Smooth muscle cell (in vitro differentiated cells): ENCODE results near the gene PRPF19. TPM values are rescaled to one million over a fixed set of nuclear protein-coding genes. Genes with fewer than 3 reads are reported as not detected.

Experiments used
- DNase-seq: peaks from one replicate; lab custom pipeline; 2025; ENCODE audit not compliant: unreplicated experiment; lab: John Stamatoyannopoulos, UW
- H2AFZ ChIP-seq: fragments of 200-600 bp; sonication (generic); 2 replicates; pipeline ENCODE4 v1.6.0; 2016; ENCODE audit warnings: antibody characterized with exemption, low read depth, mild to moderate bottlenecking
- H3F3A ChIP-seq: fragments of 200-600 bp; sonication (generic); 2 replicates; pipeline ENCODE4 v1.6.0; 2017; ENCODE audit warnings: antibody characterized with exemption, low read depth
- H3K27ac ChIP-seq: fragments of 200-600 bp; sonication (generic); 2 replicates; pipeline ENCODE4 v1.5.1; 2016; ENCODE audit warnings: low read depth, mild to moderate bottlenecking
- H3K27me3 ChIP-seq: fragments of 200-600 bp; sonication (generic); 2 replicates; pipeline ENCODE4 v1.6.1; 2016; ENCODE audit warnings: low read depth, mild to moderate bottlenecking
- H3K36me3 ChIP-seq: fragments of 200-600 bp; sonication (generic); 2 replicates; pipeline ENCODE4 v1.5.1; 2016; ENCODE audit warnings: low read depth
- H3K4me1 ChIP-seq: fragments of 200-600 bp; sonication (generic); 2 replicates; pipeline ENCODE4 v1.5.1; 2016; ENCODE audit warnings: low read depth
- H3K4me2 ChIP-seq: fragments of 200-600 bp; sonication (generic); 2 replicates; pipeline ENCODE4 v1.6.0; 2016; ENCODE audit warnings: mild to moderate bottlenecking
- H3K4me3 ChIP-seq: fragments of 200-600 bp; sonication (generic); 2 replicates; pipeline ENCODE4 v1.5.1; 2016; ENCODE audit warnings: mild to moderate bottlenecking
- H3K79me2 ChIP-seq: fragments of 200-600 bp; sonication (generic); 2 replicates; pipeline ENCODE4 v1.6.0; 2016; ENCODE audit warnings: low read depth, mild to moderate bottlenecking
- H3K9ac ChIP-seq: fragments of 200-600 bp; sonication (generic); 2 replicates; pipeline ENCODE4 v1.6.0; 2016; ENCODE audit warnings: low read depth
- H3K9me3 ChIP-seq: fragments of 200-600 bp; sonication (generic); replicated peaks from 2 replicates; pipeline ENCODE4 v1.5.1; 2016; ENCODE audit warnings: low read depth
- H4K20me1 ChIP-seq: fragments of 200-600 bp; sonication (generic); 2 replicates; pipeline ENCODE4 v1.6.0; 2016; ENCODE audit warnings: low read depth
- WGBS: methylation state at CpG from one replicate; pipeline ENCODE4 v1.1.7; 2016; ENCODE audit warnings: low lambda C conversion rate; 5-methylcytosine and 5-hydroxymethylcytosine counted together
- polyA plus RNA-seq: library from polyadenylated mRNA; unstranded; fragments of >200 nt; fragmentation: Nextera tagmentation; extraction: Ambion mirVana; gene quantifications from 2 replicates; pipeline ENCODE4 v1.2.1, GENCODE V29; 2016
- total RNA-seq: library from RNA; depleted of rRNA; stranded (reverse); fragments of >200 nt; gene quantifications from 2 replicates; pipeline ENCODE4 v1.2.3, GENCODE V29; 2014
- TF ChIP-seq, protein P1 (sequence below): fragments of 200-600 bp; sonication (generic); IDR thresholded peaks from 2 replicates; pipeline ENCODE4 v1.5.1; 2017; ENCODE audit warnings: borderline replicate concordance, mild to moderate bottlenecking, antibody characterized with exemption; ENCODE audit not compliant: insufficient read depth, poor library complexity, severe bottlenecking

Gene PRPF19
- total and polyA plus RNA-seq, 2 experiments from 2014 or later, result 10.2 to 33.0 TPM

DNA sequence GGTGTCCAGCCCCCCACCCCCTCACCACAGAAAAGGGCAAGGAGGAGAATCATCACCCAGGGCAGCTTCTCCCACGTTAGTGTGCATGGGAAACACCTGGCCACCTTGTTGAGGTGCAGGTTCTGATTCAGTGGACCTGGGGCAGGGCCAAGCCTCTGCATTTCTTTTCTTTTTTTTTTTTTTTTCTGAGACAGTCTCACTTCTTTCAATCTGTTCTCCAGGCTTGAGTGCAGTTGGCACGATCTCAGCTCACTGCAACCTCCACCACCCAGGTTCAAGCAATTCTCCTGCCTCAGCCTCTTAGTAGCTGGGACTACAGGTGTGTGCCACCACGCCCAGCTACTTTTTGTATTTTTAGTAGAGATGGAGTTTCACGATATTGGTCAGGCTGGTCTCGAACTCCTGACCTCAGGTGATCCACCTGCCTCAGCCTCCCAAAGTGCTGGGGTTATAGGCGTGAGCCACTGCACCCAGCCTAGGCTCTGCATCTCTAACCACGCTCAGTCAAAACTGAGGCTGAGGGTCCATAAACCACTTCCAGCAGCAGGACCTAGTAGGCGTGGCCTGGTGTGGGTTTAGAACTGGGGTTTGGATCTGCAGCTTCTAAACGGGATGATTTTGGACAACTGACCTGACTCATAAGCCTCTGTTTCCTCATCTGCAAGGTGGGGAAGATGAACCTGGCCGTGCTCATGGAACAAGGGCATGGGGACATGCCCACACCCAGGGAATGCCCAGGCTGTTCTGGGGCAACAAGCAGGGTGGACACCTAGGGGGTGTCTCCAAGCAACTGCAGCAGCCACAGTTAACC lies 38.3 kb downstream of the PRPF19 start:
- no peak overlapping the region for H2AFZ ChIP-seq
- H3K36me3 ChIP-seq, result no peaks in the 10 kb centered on the region
- H3K27me3 ChIP-seq, result no peaks in the 10 kb centered on the region
- no peak overlapping the region for H3K9ac ChIP-seq
- H3K4me1 ChIP-seq, result no peaks in the 10 kb centered on the region
- no peaks in the 10 kb centered on the region for H3F3A ChIP-seq
- TF ChIP-seq, protein P1, sequence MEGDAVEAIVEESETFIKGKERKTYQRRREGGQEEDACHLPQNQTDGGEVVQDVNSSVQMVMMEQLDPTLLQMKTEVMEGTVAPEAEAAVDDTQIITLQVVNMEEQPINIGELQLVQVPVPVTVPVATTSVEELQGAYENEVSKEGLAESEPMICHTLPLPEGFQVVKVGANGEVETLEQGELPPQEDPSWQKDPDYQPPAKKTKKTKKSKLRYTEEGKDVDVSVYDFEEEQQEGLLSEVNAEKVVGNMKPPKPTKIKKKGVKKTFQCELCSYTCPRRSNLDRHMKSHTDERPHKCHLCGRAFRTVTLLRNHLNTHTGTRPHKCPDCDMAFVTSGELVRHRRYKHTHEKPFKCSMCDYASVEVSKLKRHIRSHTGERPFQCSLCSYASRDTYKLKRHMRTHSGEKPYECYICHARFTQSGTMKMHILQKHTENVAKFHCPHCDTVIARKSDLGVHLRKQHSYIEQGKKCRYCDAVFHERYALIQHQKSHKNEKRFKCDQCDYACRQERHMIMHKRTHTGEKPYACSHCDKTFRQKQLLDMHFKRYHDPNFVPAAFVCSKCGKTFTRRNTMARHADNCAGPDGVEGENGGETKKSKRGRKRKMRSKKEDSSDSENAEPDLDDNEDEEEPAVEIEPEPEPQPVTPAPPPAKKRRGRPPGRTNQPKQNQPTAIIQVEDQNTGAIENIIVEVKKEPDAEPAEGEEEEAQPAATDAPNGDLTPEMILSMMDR, result no peak
- no peaks in the 10 kb centered on the region for H3K79me2 ChIP-seq
- H3K9me3 ChIP-seq, result no peaks in the 10 kb centered on the region
- no peak overlapping the region for H3K4me2 ChIP-seq
- 90% methylated on average over 10 of the region's 10 CpGs for WGBS
- no peak overlapping the region for H3K4me3 ChIP-seq
- no peak for DNase-seq
- no peaks in the 10 kb centered on the region for H4K20me1 ChIP-seq
- H3K27ac ChIP-seq, result no peak overlapping the region

DNA sequence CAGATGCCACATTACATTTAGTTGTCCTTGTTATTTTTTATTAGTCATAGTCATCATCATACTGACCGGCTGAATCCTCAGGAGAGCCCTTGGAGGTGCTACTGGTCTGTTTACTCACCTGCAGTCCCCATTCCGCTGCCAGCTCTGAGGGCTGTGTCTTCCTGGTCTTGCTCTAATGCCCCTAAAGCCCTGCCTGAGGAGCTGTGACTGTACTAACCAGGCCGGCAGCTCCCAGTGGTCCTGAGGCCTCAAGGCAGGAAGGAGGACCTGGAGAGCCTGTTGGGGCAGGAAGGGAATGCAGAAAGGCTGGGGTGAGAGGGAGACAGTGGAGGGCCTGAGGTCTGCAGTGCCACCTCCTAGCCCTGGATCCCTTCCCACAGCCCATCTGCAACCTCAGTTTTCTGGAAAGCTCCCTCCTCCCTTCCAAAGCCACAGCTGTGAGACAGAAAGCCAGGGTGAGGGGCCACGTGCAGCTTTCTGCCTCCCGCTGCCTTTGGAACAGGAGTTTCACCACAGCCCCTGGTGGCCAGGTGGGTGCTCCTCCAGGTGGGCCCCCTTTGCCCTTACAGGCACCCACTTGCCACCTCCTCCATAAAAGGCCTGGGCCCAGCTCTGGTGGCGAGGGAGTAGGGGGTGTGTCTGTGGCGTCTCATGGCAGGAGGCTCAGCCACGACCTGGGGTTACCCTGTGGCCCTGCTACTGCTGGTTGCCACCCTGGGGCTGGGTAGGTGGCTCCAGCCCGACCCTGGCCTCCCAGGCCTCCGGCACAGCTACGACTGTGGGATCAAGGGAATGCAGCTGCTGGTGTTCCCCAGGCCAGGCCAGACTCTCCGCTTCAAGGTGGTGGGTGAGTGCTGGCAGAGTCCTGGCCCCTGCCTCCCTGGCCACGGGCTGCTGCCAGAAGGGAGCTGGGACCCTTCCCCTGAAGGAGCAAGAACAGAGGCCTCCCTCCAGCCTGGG lies 39.2 kb downstream of the PRPF19 start, which contains the start of gene ZP1:
Gene ZP1, plus strand, starts transcription at position 632 of the 960 bp plus-strand sequence. Its CDS starts 20 bp downstream, at position 652.
- H3F3A ChIP-seq, result no peaks in the 10 kb centered on the region
- no peaks in the 10 kb centered on the region for H3K36me3 ChIP-seq
- no peaks in the 10 kb centered on the region for H3K9me3 ChIP-seq
- TF ChIP-seq, protein P1, result no peak
- no peak within 1 kb of the TSS for H3K4me3 ChIP-seq
- no peak within 1 kb of the TSS for H3K4me2 ChIP-seq
- no peak for DNase-seq
- H3K79me2 ChIP-seq, result no peaks in the 10 kb centered on the region
- no peaks in the 10 kb centered on the region for H3K4me1 ChIP-seq
- H4K20me1 ChIP-seq, result no peaks in the 10 kb centered on the region
- no peaks in the 10 kb centered on the region for H3K27me3 ChIP-seq
- no peak within 1 kb of the TSS for H2AFZ ChIP-seq
- no peak within 1 kb of the TSS for H3K27ac ChIP-seq
- 75% methylated on average over 13 of the region's 13 CpGs for WGBS
- no peak within 1 kb of the TSS for H3K9ac ChIP-seq

DNA sequence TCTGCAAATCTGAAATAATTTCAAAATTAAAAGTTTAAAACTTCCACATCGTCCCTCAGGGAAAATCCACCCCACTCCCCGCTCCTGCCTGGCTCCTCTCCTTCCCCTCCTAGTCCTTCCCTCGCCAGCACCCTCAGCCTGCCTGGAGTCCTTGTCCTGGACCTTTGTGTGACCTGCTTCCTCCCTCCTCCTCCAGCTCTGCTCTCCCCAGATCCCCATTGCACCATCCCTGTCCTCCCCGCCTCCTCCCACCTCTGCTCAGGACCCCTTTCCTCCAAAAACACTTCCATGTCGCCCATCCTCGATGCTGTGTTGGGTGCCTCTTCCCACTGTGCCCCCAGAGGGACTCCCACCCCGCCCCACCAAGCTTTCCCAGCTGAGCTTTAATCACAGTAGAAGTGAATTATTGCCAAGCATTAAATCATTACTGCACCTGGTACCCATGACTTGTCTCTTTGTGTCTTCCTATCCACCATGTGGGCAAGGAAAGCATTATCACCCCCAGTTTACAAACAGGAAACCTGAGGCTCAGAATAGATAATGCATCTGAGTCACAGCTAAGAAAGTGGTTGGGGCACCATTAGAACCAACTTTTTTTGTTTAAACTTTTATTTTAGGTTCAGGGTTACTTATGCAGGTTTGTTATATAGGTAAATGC lies 41.4 kb downstream of the PRPF19 start:
- TF ChIP-seq, protein P1, result no peak
- Histone ChIP-seq H3F3A (no peaks in the 10 kb centered on the region), H3K36me3 (no peaks in the 10 kb centered on the region), H3K79me2 (no peaks in the 10 kb centered on the region), H2AFZ (no peak overlapping the region), H4K20me1 (no peaks in the 10 kb centered on the region), H3K4me3 (no peak overlapping the region), H3K4me2 (no peak overlapping the region), H3K9me3 (no peaks in the 10 kb centered on the region), H3K4me1 (no peaks in the 10 kb centered on the region), H3K27me3 (no peaks in the 10 kb centered on the region), H3K27ac (no peak overlapping the region), H3K9ac (no peak overlapping the region)
- 81% methylated on average over 5 of the region's 7 CpGs for WGBS
- no peak for DNase-seq
